Calu3 (cell line): ENCODE measurements around the gene CDK6. TPM values are rescaled to one million over a fixed set of nuclear protein-coding genes. Genes with fewer than 3 reads are reported as not detected.

Experiments used
- BruUV-seq: library from RNA; stranded (reverse); fragments of 400-500 nt; replicated peaks from 2 replicates; lab custom pipeline; 2021; lab: Mats Ljungman, UMichigan
- CTCF ChIA-PET: fragments of 300-600 bp; sonication (Branson Sonifier 250); formaldehyde crosslinking; loops from one replicate; lab custom pipeline; 2022; ENCODE audit warnings: antibody characterized with exemption; lab: Charles Lee
- DNase-seq: peaks from one replicate; pipeline ENCODE4 v3.0.0; 2022
- H3K27ac Mint-ChIP-seq: one replicate; pipeline ENCODE4 v1.8.0; 2022; ENCODE audit warnings: mixed read lengths; ENCODE audit not compliant: unreplicated experiment
- H3K27me3 Mint-ChIP-seq: one replicate; pipeline ENCODE4 v1.8.0; 2022; ENCODE audit warnings: mixed read lengths; ENCODE audit not compliant: unreplicated experiment
- H3K36me3 Mint-ChIP-seq: one replicate; pipeline ENCODE4 v1.8.0; 2022; ENCODE audit warnings: mild to moderate bottlenecking, moderate library complexity, mixed read lengths; ENCODE audit not compliant: insufficient read depth, unreplicated experiment
- H3K4me1 Mint-ChIP-seq: one replicate; pipeline ENCODE4 v1.8.0; 2022; ENCODE audit warnings: mild to moderate bottlenecking, low read depth, mixed read lengths; ENCODE audit not compliant: unreplicated experiment
- H3K4me3 Mint-ChIP-seq: one replicate; pipeline ENCODE4 v1.8.0; 2022; ENCODE audit warnings: mild to moderate bottlenecking, low read depth, moderate library complexity, mixed read lengths; ENCODE audit not compliant: unreplicated experiment
- H3K9me3 Mint-ChIP-seq: one replicate; pipeline ENCODE4 v1.8.0; 2022; ENCODE audit warnings: low read depth, mixed read lengths; ENCODE audit not compliant: unreplicated experiment
- CTCF ChIP-seq: fragments of 200-600 bp; IDR thresholded peaks from one replicate; pipeline ENCODE4 v1.8.0; 2022; ENCODE audit warnings: antibody characterized with exemption; ENCODE audit not compliant: unreplicated experiment
- intact Hi-C: fragments of 100-400 bp; cut with micrococcal nuclease; formaldehyde crosslinking; loops from one replicate; pipeline ENCODE4 v1.10.0; 2022; ENCODE audit not compliant: unreplicated experiment
- total RNA-seq: library from RNA; stranded (reverse); gene quantifications from 2 replicates; pipeline ENCODE4 v1.2.3, GENCODE V29; 2022

The CDK6 gene
- total RNA-seq, 1 experiment from 2014 or later, result 87.9 TPM

DNA sequence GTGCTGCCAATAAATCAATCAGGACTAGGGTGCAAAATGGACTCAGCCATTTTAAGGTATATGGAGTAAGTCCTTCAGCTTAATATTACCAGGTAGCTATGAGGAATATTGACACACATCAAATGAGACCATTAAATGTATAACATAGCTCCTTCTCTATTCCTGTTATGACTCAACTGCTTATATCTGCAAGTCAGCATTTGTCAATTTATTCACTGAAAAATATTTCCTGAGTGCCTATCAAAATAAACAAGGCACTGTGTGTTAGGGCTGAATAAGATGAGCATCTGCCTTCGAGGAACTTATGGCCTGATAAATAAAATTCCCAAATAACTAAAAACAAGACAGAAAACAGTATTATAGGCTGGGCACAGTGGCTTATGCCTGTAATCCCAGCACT, 113.8 kb downstream of the CDK6 start:
- H3K27ac Mint-ChIP-seq, result no peak overlapping the region
- no peaks in the 10 kb centered on the region for H3K27me3 Mint-ChIP-seq
- no peak for TF ChIP-seq CTCF
- intact Hi-C loops, result no loop called here
- H3K4me3 Mint-ChIP-seq, result no peak overlapping the region
- peaks cover 40% of the 10 kb centered on the region for H3K4me1 Mint-ChIP-seq
- no peaks in the 10 kb centered on the region for H3K9me3 Mint-ChIP-seq
- CTCF ChIA-PET, result no interaction called here
- no TSS peak for BruUV-seq
- peaks cover 44% of the 10 kb centered on the region for H3K36me3 Mint-ChIP-seq
- DNase-seq, result no peak

- Mint-ChIP-seq H3K9me3 (no peaks in the 10 kb centered on the region), H3K4me1 (peaks cover 44% of the 10 kb centered on the region), H3K27me3 (no peaks in the 10 kb centered on the region), H3K27ac (peak overlapping the region; percentile 29), H3K4me3 (no peak overlapping the region), H3K36me3 (peaks cover 54% of the 10 kb centered on the region)
- BruUV-seq, result no TSS peak
- no peak for TF ChIP-seq CTCF
- no peak for DNase-seq
- intact Hi-C loops, result no loop called here
- CTCF ChIA-PET, result no interaction called here
Measured at GRCh38 chr7:92720604-92721350, 115.6 kb downstream of the CDK6 start.

GRCh38 chr7:92717993-92718716, 118.2 kb downstream of the CDK6 start:
- DNase-seq, result peak; percentile 61
- no peaks in the 10 kb centered on the region for H3K9me3 Mint-ChIP-seq
- H3K4me1 Mint-ChIP-seq, result peaks cover 48% of the 10 kb centered on the region
- peak overlapping the region; percentile 65 for H3K4me3 Mint-ChIP-seq
- peaks cover 48% of the 10 kb centered on the region for H3K36me3 Mint-ChIP-seq
- BruUV-seq, result TSS peak; percentile 86
- TF ChIP-seq CTCF, result no peak
- no peaks in the 10 kb centered on the region for H3K27me3 Mint-ChIP-seq
- intact Hi-C loops, result no loop called here
- CTCF ChIA-PET, result interaction anchor here (0.5 to 1.2 kb wide), 3 partner anchors 43 to 336 kb away, joined by 3 to 4 read pairs (median 4); no protein-coding TSS in a partner anchor
- H3K27ac Mint-ChIP-seq, result peak overlapping the region; percentile 83

DNA sequence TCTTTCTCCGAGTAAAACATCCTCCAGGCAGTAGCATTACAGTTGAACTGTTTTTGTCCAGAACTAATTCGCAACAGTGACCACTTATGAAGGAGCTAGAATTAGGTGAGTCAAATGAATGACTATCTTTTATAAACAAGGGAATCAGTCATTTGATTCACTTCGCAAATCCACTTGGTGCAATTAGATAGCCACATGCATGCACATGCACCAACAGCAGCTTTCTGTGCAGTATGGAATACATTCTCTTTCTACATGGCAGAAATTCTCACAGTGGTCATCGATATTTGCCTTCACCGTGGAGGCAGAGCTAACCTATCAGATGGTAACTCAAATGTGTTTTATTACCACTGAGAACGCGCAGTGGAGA, 118.8 kb downstream of the CDK6 start:
- no TSS peak for BruUV-seq
- no peak for TF ChIP-seq CTCF
- H3K27ac Mint-ChIP-seq, result peak overlapping the region; percentile 83
- H3K4me1 Mint-ChIP-seq, result peaks cover 48% of the 10 kb centered on the region
- H3K36me3 Mint-ChIP-seq, result peaks cover 42% of the 10 kb centered on the region
- peak overlapping the region; percentile 65 for H3K4me3 Mint-ChIP-seq
- no peaks in the 10 kb centered on the region for H3K9me3 Mint-ChIP-seq
- intact Hi-C loops, result no loop called here
- no peak for DNase-seq
- CTCF ChIA-PET, result interaction anchor here (0.9 to 1.2 kb wide), 2 partner anchors 44 to 115 kb away, joined by 3 to 4 read pairs; no protein-coding TSS in a partner anchor
- H3K27me3 Mint-ChIP-seq, result no peaks in the 10 kb centered on the region
